GM06990 (cell line): ENCODE data around the gene C15orf40.

Experiments used
- DNase-seq: peaks from one replicate; pipeline ENCODE4 v3.0.0-alpha.2; 2011; ENCODE audit not compliant: insufficient read length; ENCODE audit errors: extremely low read depth
- H3K27me3 ChIP-seq: replicated peaks from 2 replicates; pipeline ENCODE4 v1.6.0; 2011; ENCODE audit warnings: low read length; ENCODE audit not compliant: control insufficient read depth, insufficient read depth
- H3K36me3 ChIP-seq: 2 replicates; pipeline ENCODE4 v1.5.1; 2011; ENCODE audit warnings: low read length; ENCODE audit not compliant: control insufficient read depth, insufficient read depth
- H3K4me3 ChIP-seq: replicated peaks from 2 replicates; pipeline ENCODE4 v1.5.1; 2011; ENCODE audit warnings: low read depth, mild to moderate bottlenecking, control low read depth, low read length
- TF ChIP-seq, protein P1 (sequence below): IDR thresholded peaks from 2 replicates; pipeline ENCODE4 v1.5.1; 2011; ENCODE audit warnings: low read length, control low read depth, mild to moderate bottlenecking, inconsistent platforms; ENCODE audit not compliant: insufficient read depth, poor library complexity, severe bottlenecking

Gene C15orf40

DNA sequence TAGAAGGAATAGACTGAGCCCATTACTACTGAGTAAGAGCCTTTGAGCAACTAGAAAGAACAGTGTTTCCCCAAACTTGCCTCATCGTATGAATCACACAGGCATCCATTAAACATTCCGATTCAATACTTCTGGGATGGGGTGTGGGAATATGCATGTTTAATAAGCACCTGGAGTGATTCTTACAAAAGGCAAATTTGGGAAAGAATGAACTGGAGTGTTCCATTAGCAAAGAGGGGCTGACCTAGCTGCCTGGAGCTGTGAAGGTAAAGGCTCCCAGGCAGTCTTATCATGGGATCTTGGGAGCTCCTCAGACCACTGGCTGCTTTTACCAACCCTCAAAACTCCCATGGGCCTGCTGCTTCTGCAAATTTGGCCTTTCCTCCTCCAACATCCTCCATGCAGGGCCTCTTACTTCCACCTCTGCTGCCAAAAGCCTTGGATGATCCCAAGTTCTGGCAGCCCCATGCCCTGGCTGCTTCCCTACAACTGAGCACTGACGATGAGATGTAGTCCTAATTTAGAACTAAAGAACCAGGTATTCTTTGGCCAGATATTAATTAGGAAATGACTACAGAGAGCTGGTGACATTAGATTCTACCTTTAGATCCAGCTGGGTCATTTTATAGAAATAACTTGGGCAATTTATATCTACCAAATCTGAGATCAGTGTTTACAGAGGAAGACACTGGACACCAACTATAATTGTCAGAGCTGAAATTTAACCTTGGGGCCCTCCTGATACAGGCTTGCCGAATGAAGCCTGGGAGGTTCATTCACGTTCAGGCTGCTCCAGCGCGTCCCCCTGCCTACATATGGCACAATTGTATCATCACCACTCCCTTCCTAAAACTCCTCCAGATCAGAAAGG, 47.7 kb downstream of the C15orf40 start:
- TF ChIP-seq, protein P1, sequence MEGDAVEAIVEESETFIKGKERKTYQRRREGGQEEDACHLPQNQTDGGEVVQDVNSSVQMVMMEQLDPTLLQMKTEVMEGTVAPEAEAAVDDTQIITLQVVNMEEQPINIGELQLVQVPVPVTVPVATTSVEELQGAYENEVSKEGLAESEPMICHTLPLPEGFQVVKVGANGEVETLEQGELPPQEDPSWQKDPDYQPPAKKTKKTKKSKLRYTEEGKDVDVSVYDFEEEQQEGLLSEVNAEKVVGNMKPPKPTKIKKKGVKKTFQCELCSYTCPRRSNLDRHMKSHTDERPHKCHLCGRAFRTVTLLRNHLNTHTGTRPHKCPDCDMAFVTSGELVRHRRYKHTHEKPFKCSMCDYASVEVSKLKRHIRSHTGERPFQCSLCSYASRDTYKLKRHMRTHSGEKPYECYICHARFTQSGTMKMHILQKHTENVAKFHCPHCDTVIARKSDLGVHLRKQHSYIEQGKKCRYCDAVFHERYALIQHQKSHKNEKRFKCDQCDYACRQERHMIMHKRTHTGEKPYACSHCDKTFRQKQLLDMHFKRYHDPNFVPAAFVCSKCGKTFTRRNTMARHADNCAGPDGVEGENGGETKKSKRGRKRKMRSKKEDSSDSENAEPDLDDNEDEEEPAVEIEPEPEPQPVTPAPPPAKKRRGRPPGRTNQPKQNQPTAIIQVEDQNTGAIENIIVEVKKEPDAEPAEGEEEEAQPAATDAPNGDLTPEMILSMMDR = no peak
- H3K4me3 ChIP-seq = no peak overlapping the region
- no peaks in the 10 kb centered on the region for H3K36me3 ChIP-seq
- no peaks in the 10 kb centered on the region for H3K27me3 ChIP-seq
- DNase-seq = no peak

DNA sequence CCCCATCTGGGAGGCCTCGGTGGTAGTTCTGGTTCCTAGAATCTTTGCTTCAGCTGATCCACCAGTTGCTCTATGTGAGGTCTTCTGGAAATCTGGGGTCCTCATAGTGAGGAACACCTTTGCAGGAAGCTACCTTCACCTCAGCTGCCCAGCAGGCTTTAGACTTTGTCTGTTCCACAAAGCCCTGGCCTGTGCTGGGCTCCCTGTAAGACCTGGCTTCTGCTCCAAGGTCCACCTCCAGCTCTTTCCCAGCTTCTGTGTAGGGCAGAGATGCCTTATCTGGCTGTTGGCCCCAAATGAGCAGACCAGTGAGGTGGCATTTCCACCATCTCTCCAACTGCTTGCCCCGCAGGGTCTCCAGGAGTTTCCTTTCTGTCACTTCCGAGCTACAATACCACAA, 50.7 kb downstream of the C15orf40 start:
- no peaks in the 10 kb centered on the region for H3K27me3 ChIP-seq
- no peak for DNase-seq
- no peak overlapping the region for H3K4me3 ChIP-seq
- no peaks in the 10 kb centered on the region for H3K36me3 ChIP-seq
- TF ChIP-seq, protein P1 = no peak

DNA sequence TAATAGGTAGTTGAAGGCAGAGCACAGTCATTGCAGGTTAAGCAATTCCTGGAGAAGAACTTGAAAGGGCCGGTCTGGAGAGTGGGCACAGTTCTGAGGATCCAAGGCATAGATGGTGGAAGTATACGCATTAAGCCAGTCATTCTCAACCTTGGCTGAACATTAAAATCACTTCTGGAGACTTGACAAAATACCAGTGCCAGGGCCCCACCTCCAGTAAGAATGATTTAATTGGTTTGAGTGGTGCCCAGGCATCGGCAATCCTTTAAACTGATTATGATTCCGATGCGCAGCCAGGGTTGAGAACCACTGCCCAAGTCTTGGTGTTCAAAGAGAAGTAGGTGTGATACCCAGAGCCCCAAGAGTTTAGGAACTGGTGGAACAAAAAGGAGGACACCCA, 52.0 kb downstream of the C15orf40 start:
- no peak for DNase-seq
- TF ChIP-seq, protein P1 = no peak
- no peaks in the 10 kb centered on the region for H3K27me3 ChIP-seq
- H3K36me3 ChIP-seq = no peaks in the 10 kb centered on the region
- H3K4me3 ChIP-seq = no peak overlapping the region

DNA sequence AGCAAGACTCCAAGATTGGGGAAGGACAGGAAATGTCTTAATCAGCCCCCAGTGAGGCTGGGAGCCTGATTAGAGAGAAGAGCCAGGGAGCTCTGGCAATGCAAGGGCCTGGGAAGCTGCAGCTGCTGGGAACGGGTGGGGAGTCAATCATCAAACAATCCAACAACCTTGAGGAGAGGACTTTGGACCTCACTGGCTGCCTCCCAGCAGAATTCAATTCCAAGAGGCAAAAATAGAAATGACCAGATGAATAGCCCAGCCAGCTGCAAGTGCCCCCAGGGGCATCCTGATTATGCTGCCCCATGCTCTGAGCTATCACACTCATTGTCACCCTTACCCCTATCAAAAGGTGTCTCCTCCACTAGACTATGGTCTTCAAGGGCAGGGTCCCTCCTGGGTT, 52.8 kb downstream of the C15orf40 start:
- Histone ChIP-seq H3K4me3 (no peak overlapping the region), H3K36me3 (no peaks in the 10 kb centered on the region), H3K27me3 (no peaks in the 10 kb centered on the region)
- TF ChIP-seq, protein P1 = no peak
- DNase-seq = no peak

DNA sequence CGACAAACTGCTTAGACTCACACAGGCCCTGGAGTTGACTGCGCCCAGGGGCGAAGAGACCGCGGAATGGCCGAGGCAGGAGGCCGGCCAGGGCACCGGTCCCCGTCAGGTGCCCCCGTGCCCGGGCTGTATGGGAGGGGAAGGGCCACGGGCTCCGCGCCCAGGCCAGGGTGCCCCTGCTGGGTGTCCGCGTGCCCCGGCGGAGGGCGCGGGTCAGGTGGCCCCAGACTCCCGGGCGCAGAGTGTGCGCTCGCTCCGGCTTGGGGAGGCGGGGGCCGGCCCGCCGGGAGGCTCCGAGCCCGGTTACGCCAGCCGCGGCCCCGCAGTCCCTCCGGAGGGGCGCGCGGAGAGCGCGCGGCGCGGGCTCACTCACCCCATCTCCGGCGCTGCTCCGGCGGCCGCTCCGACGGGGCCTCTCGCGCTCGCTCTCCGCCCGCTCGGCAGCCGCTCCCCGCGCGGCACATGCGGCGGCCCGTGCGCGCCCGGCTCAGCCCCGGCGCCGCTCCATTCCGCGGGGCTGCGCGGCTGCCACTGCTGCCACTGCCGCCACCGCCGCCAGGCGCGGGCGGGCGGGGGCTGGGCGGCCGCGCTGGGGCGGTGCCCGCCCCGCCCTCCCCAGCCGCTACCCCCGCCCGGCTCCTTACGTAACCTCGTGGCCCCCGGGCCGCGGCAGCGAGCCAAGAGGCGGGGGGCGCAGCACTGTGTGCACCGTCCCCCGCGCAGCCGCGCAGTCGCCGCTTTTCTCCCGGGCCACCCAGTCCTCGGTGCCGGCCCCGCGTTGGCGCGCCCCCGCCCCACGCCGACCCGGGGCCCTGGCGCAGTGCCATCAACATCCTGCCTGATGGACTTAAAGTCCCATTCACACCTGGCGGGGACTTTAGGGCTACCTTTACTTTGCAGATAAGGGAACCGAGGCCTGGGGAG, 59.0 kb downstream of the C15orf40 start, which contains the start of gene HOMER2:
TSS of gene HOMER2 (minus strand) at position 563 of the 924 bp plus-strand sequence. CDS start at position 378, 185 bp downstream.
- no peaks in the 10 kb centered on the region for H3K36me3 ChIP-seq
- no peaks in the 10 kb centered on the region; the same call in 1 of the 2 replicates for H3K27me3 ChIP-seq
- DNase-seq = peak; percentile 21
- TF ChIP-seq, protein P1 = no peak
- H3K4me3 ChIP-seq = peak within 1 kb of the TSS; percentile 35
